ENCODE measurements around the gene TBC1D2. TPM values are rescaled to one million over a fixed set of nuclear protein-coding genes. Genes with fewer than 3 reads are reported as not detected.

TBC1D2 gene
- total RNA-seq, 1 experiment from 2014 or later: 11.1 TPM

DNA sequence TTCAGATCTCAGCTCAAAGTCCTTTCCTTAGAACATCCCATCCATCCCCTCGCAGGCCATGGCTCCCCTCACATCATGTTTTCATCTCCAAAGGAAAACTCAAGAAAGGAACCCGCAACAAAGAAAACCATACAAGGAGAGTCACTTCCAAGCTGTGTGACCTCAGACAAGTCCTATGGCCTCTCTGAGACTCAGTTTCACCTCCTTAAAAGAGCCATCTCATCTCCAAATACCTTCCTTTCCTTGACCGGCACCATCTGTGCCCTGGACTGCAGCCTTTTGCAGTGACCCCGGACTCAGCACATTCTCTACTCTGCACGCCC is 73.7 kb downstream of the TBC1D2 start:
- no peak for DNase-seq (ENCODE audit: low spot score)
- TF ChIP-seq, protein P1, sequence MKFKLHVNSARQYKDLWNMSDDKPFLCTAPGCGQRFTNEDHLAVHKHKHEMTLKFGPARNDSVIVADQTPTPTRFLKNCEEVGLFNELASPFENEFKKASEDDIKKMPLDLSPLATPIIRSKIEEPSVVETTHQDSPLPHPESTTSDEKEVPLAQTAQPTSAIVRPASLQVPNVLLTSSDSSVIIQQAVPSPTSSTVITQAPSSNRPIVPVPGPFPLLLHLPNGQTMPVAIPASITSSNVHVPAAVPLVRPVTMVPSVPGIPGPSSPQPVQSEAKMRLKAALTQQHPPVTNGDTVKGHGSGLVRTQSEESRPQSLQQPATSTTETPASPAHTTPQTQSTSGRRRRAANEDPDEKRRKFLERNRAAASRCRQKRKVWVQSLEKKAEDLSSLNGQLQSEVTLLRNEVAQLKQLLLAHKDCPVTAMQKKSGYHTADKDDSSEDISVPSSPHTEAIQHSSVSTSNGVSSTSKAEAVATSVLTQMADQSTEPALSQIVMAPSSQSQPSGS (CRISPR knock-in tag; IDR thresholded peaks at IDR 0.05; ENCODE audit: borderline replicate concordance, low read depth): no peak
- TF ChIP-seq, protein P2, sequence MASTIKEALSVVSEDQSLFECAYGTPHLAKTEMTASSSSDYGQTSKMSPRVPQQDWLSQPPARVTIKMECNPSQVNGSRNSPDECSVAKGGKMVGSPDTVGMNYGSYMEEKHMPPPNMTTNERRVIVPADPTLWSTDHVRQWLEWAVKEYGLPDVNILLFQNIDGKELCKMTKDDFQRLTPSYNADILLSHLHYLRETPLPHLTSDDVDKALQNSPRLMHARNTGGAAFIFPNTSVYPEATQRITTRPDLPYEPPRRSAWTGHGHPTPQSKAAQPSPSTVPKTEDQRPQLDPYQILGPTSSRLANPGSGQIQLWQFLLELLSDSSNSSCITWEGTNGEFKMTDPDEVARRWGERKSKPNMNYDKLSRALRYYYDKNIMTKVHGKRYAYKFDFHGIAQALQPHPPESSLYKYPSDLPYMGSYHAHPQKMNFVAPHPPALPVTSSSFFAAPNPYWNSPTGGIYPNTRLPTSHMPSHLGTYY (CRISPR knock-in tag; IDR thresholded peaks at IDR 0.05): no peak
- TF ChIP-seq ATF1 (CRISPR knock-in tag; IDR thresholded peaks at IDR 0.05): no peak
- TF ChIP-seq ESRRA (CRISPR knock-in tag; IDR thresholded peaks at IDR 0.05; ENCODE audit: borderline replicate concordance): no peak
- no peak for TF ChIP-seq ZNF396 (CRISPR knock-in tag; IDR thresholded peaks at IDR 0.05; ENCODE audit: borderline replicate concordance)
- no peak for TF ChIP-seq ZNF423 (CRISPR knock-in tag; IDR thresholded peaks at IDR 0.05)
- TF ChIP-seq, protein P3, sequence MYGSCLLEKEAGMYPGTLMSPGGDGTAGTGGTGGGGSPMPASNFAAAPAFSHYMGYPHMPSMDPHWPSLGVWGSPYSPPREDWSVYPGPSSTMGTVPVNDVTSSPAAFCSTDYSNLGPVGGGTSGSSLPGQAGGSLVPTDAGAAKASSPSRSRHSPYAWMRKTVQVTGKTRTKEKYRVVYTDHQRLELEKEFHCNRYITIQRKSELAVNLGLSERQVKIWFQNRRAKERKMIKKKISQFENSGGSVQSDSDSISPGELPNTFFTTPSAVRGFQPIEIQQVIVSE (CRISPR knock-in tag; IDR thresholded peaks at IDR 0.05; ENCODE audit: borderline replicate concordance): no peak
- TF ChIP-seq, protein P4, sequence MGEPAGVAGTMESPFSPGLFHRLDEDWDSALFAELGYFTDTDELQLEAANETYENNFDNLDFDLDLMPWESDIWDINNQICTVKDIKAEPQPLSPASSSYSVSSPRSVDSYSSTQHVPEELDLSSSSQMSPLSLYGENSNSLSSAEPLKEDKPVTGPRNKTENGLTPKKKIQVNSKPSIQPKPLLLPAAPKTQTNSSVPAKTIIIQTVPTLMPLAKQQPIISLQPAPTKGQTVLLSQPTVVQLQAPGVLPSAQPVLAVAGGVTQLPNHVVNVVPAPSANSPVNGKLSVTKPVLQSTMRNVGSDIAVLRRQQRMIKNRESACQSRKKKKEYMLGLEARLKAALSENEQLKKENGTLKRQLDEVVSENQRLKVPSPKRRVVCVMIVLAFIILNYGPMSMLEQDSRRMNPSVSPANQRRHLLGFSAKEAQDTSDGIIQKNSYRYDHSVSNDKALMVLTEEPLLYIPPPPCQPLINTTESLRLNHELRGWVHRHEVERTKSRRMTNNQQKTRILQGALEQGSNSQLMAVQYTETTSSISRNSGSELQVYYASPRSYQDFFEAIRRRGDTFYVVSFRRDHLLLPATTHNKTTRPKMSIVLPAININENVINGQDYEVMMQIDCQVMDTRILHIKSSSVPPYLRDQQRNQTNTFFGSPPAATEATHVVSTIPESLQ (CRISPR knock-in tag; IDR thresholded peaks at IDR 0.05): no peak
- no peak for TF ChIP-seq ZNF263 (CRISPR knock-in tag; IDR thresholded peaks at IDR 0.05; ENCODE audit: low read depth)
- TF ChIP-seq NR1H2 (CRISPR knock-in tag; IDR thresholded peaks at IDR 0.05): no peak
- no peak for TF ChIP-seq NFATC4 (CRISPR knock-in tag; IDR thresholded peaks at IDR 0.05)
- no peak for TF ChIP-seq TEAD4 (CRISPR knock-in tag; IDR thresholded peaks at IDR 0.05)
- no peak for TF ChIP-seq RORB (CRISPR knock-in tag; IDR thresholded peaks at IDR 0.05)
- TF ChIP-seq, protein P5, sequence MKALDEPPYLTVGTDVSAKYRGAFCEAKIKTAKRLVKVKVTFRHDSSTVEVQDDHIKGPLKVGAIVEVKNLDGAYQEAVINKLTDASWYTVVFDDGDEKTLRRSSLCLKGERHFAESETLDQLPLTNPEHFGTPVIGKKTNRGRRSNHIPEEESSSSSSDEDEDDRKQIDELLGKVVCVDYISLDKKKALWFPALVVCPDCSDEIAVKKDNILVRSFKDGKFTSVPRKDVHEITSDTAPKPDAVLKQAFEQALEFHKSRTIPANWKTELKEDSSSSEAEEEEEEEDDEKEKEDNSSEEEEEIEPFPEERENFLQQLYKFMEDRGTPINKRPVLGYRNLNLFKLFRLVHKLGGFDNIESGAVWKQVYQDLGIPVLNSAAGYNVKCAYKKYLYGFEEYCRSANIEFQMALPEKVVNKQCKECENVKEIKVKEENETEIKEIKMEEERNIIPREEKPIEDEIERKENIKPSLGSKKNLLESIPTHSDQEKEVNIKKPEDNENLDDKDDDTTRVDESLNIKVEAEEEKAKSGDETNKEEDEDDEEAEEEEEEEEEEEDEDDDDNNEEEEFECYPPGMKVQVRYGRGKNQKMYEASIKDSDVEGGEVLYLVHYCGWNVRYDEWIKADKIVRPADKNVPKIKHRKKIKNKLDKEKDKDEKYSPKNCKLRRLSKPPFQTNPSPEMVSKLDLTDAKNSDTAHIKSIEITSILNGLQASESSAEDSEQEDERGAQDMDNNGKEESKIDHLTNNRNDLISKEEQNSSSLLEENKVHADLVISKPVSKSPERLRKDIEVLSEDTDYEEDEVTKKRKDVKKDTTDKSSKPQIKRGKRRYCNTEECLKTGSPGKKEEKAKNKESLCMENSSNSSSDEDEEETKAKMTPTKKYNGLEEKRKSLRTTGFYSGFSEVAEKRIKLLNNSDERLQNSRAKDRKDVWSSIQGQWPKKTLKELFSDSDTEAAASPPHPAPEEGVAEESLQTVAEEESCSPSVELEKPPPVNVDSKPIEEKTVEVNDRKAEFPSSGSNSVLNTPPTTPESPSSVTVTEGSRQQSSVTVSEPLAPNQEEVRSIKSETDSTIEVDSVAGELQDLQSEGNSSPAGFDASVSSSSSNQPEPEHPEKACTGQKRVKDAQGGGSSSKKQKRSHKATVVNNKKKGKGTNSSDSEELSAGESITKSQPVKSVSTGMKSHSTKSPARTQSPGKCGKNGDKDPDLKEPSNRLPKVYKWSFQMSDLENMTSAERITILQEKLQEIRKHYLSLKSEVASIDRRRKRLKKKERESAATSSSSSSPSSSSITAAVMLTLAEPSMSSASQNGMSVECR (CRISPR knock-in tag; IDR thresholded peaks at IDR 0.05; ENCODE audit: borderline replicate concordance): no peak
- TF ChIP-seq ZNF416 (CRISPR knock-in tag; IDR thresholded peaks at IDR 0.05): no peak
- no peak for TF ChIP-seq SMAD4 (CRISPR knock-in tag; IDR thresholded peaks at IDR 0.05)
- TF ChIP-seq, protein P6, sequence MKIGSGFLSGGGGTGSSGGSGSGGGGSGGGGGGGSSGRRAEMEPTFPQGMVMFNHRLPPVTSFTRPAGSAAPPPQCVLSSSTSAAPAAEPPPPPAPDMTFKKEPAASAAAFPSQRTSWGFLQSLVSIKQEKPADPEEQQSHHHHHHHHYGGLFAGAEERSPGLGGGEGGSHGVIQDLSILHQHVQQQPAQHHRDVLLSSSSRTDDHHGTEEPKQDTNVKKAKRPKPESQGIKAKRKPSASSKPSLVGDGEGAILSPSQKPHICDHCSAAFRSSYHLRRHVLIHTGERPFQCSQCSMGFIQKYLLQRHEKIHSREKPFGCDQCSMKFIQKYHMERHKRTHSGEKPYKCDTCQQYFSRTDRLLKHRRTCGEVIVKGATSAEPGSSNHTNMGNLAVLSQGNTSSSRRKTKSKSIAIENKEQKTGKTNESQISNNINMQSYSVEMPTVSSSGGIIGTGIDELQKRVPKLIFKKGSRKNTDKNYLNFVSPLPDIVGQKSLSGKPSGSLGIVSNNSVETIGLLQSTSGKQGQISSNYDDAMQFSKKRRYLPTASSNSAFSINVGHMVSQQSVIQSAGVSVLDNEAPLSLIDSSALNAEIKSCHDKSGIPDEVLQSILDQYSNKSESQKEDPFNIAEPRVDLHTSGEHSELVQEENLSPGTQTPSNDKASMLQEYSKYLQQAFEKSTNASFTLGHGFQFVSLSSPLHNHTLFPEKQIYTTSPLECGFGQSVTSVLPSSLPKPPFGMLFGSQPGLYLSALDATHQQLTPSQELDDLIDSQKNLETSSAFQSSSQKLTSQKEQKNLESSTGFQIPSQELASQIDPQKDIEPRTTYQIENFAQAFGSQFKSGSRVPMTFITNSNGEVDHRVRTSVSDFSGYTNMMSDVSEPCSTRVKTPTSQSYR (CRISPR knock-in tag; IDR thresholded peaks at IDR 0.05): no peak
- TF ChIP-seq ZNF138 (CRISPR knock-in tag; conservative IDR thresholded peaks at IDR 0.05): no peak
- TF ChIP-seq, protein P7, sequence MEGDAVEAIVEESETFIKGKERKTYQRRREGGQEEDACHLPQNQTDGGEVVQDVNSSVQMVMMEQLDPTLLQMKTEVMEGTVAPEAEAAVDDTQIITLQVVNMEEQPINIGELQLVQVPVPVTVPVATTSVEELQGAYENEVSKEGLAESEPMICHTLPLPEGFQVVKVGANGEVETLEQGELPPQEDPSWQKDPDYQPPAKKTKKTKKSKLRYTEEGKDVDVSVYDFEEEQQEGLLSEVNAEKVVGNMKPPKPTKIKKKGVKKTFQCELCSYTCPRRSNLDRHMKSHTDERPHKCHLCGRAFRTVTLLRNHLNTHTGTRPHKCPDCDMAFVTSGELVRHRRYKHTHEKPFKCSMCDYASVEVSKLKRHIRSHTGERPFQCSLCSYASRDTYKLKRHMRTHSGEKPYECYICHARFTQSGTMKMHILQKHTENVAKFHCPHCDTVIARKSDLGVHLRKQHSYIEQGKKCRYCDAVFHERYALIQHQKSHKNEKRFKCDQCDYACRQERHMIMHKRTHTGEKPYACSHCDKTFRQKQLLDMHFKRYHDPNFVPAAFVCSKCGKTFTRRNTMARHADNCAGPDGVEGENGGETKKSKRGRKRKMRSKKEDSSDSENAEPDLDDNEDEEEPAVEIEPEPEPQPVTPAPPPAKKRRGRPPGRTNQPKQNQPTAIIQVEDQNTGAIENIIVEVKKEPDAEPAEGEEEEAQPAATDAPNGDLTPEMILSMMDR (IDR thresholded peaks at IDR 0.05): no peak
- no peak for TF ChIP-seq MYBL2 (CRISPR knock-in tag; IDR thresholded peaks at IDR 0.05)
- no peak for ATAC-seq
- Mint-ChIP-seq H3K36me3 (no peaks in the 10 kb centered on the region), H3K27me3 (ENCODE audit: low read depth) (no peaks in the 10 kb centered on the region), H3K4me3 (no peak overlapping the region), H3K9me3 (no peaks in the 10 kb centered on the region), H3K4me1 (peaks cover 31% of the 10 kb centered on the region), H3K27ac (peak overlapping the region; percentile 51)
- CTCF ChIA-PET: no interaction called here
- POLR2A ChIA-PET: no interaction called here

Measured in WTC11 (cell line).